Body of pancreas (tissue), 4 donors: ENCODE data around the gene GADD45B. TPM values are rescaled to one million over a fixed set of nuclear protein-coding genes. Genes with fewer than 3 reads are reported as not detected.
A peak's percentile ranks its signal among the peaks of the same experiment; 100 is the strongest.

Experiments
- ATAC-seq: fragments of 150-250 bp; one replicate; pipeline ENCODE4 v1.9.1; 2016
- DNase-seq, 4 donors: peaks; one replicate each; pipeline ENCODE4 v3.0.0-alpha.2; 2019
- H3K27ac ChIP-seq, 4 donors: fragments of 200-600 bp; sonication (generic); 1 replicate in 3 of 4; 2 replicates in 1 of 4; pipeline versions ENCODE4 v1.5.1 to v1.6.1; 2016 to 2019; ENCODE audit warnings: mild to moderate bottlenecking in 1 of 4, mixed read lengths in 1 of 4, moderate library complexity in 1 of 4
- H3K27me3 ChIP-seq, 2 donors: fragments of 200-600 bp; sonication (generic); one replicate each; pipeline ENCODE4 v1.6.0; 2016; ENCODE audit warnings: mild to moderate bottlenecking in 1 of 2
- H3K36me3 ChIP-seq, 2 donors: fragments of 200-600 bp; sonication (generic); replicated peaks in 1 of 2; 2 replicates each; pipeline ENCODE4 v1.5.1; 2016; ENCODE audit warnings: low read depth in 2 of 2; ENCODE audit not compliant: insufficient read depth in 1 of 2
- H3K4me1 ChIP-seq: fragments of 200-600 bp; sonication (generic); one replicate; pipeline ENCODE4 v1.6.0; 2016
- H3K4me3 ChIP-seq, 2 donors: fragments of 200-600 bp; sonication (generic); 1 replicate in 1 of 2; 2 replicates in 1 of 2; pipeline ENCODE4 v1.5.1; 2016 to 2019
- H3K9me3 ChIP-seq, 3 donors: fragments of 200-600 bp; sonication (generic); 1 replicate in 2 of 3; 2 replicates in 1 of 3; pipeline ENCODE4 v1.5.1; 2016
- CTCF ChIP-seq, 7 experiments: fragments of 450-650 bp in 4 of 7; fragments of 200-600 bp in 3 of 7; sonication (generic) in 3 of 7; IDR thresholded peaks; one replicate each; pipeline ENCODE4 v1.5.1; 2016 to 2019; ENCODE audit warnings: antibody characterized with exemption in 7 of 7
- POLR2A ChIP-seq, 3 donors: fragments of 450-650 bp; IDR thresholded peaks; one replicate each; pipeline ENCODE4 v1.6.1; 2016; ENCODE audit warnings: antibody characterized with exemption in 3 of 3, mild to moderate bottlenecking in 2 of 3
- WGBS, 2 donors: methylation state at CpG; one replicate each; pipeline ENCODE4 v1.1.5; 2017; 5-methylcytosine and 5-hydroxymethylcytosine counted together
- intact Hi-C: fragments of 100-400 bp; cut with DNase I; formaldehyde crosslinking; loops from one replicate; pipeline ENCODE4 v1.15.1; 2023
- total RNA-seq, 2 donors: library from RNA; depleted of rRNA; stranded (reverse); fragments of >200 nt; gene quantifications; one replicate each; pipeline ENCODE4 v1.1.0, GENCODE V29; 2016

Gene GADD45B
- total RNA-seq, 2 donors from 2014 or later = 68.0 to 84.7 TPM

GRCh38 chr19:2494447-2495129 lies 18.7 kb downstream of the GADD45B start:
- Histone ChIP-seq H3K36me3 (no peaks in the 10 kb centered on the region), H3K27ac (peak overlapping the region; percentile 70 to 97 (median 90)), H3K4me3 (peak overlapping the region in 1 of 2 donors; percentile 38), H3K27me3 (no peaks in the 10 kb centered on the region), H3K9me3 (no peaks in the 10 kb centered on the region), H3K4me1 (peaks cover 57% of the 10 kb centered on the region)
- peak; percentile 80 to 84 (median 82) for DNase-seq
- TF ChIP-seq CTCF (IDR thresholded peaks at IDR 0.05) (no peak), POLR2A (IDR thresholded peaks at IDR 0.05) (peak; percentile 47 to 68 (median 61))
- intact Hi-C loops = loop anchor here (5.0 kb wide), 1 partner anchor 53 kb away; no protein-coding TSS in a partner anchor
- peak; percentile 75 for ATAC-seq
- 8 to 48% methylated on average over 5 to 72 of the region's 72 CpGs for WGBS, 2 donors

- DNase-seq (peak; percentile 88 to 95 (median 92)), ATAC-seq (peak; percentile 80)
- peak overlapping the region in 1 of 2 donors; percentile 38 for H3K4me3 ChIP-seq
- TF ChIP-seq POLR2A (IDR thresholded peaks at IDR 0.05) (peak in 2 of 3 donors; percentile 54 to 55), CTCF (IDR thresholded peaks at IDR 0.05) (no peak)
- no peaks in the 10 kb centered on the region for H3K9me3 ChIP-seq
- H3K4me1 ChIP-seq = peaks cover 51% of the 10 kb centered on the region
- WGBS, 2 donors = 0 to 1% methylated on average over 4 to 26 of the region's 26 CpGs
- H3K36me3 ChIP-seq = no peaks in the 10 kb centered on the region
- intact Hi-C loops = no loop called here
- peak overlapping the region; percentile 70 to 97 (median 90) for H3K27ac ChIP-seq
- no peaks in the 10 kb centered on the region for H3K27me3 ChIP-seq
These were observed 19.3 kb downstream of the GADD45B start for GRCh38 chr19:2495130-2495641.

- no peak for TF ChIP-seq POLR2A (IDR thresholded peaks at IDR 0.05)
- no peak for TF ChIP-seq CTCF (IDR thresholded peaks at IDR 0.05)
- WGBS, 2 donors = 12 to 16% methylated on average over 6 to 16 of the region's 16 CpGs
- Histone ChIP-seq H3K4me3 (peak overlapping the region in 1 of 2 donors; percentile 38), H3K36me3 (no peaks in the 10 kb centered on the region), H3K27ac (peak overlapping the region; percentile 70 to 97 (median 90)), H3K27me3 (no peaks in the 10 kb centered on the region), H3K9me3 (no peaks in the 10 kb centered on the region), H3K4me1 (peaks cover 45% of the 10 kb centered on the region)
- intact Hi-C loops = no loop called here
- ATAC-seq (peak; percentile 11), DNase-seq (peak in 2 of 4 donors; percentile 40 to 45)
These were observed 19.9 kb downstream of the GADD45B start for GRCh38 chr19:2495651-2496316.

- WGBS, 2 donors = 95 to 96% methylated on average over 8 to 10 of the region's 10 CpGs
- DNase-seq = no peak
- H3K36me3 ChIP-seq = no peaks in the 10 kb centered on the region
- peaks cover 33% of the 10 kb centered on the region for H3K4me1 ChIP-seq
- intact Hi-C loops = no loop called here
- TF ChIP-seq CTCF (IDR thresholded peaks at IDR 0.05) = no peak
- no peak for TF ChIP-seq POLR2A (IDR thresholded peaks at IDR 0.05)
- H3K27me3 ChIP-seq = no peaks in the 10 kb centered on the region
- H3K4me3 ChIP-seq = no peak overlapping the region
- H3K27ac ChIP-seq = no peak overlapping the region
- no peaks in the 10 kb centered on the region for H3K9me3 ChIP-seq
- ATAC-seq = no peak
These were observed 21.3 kb downstream of the GADD45B start for GRCh38 chr19:2497186-2497585.
